Kidney (tissue), 14 donors: Measurements from ENCODE around the gene PLEK2. TPM values are rescaled to one million over a fixed set of nuclear protein-coding genes. Genes with fewer than 3 reads are reported as not detected.

Source experiments
- DNase-seq, 5 donors: peaks; one replicate each; pipeline ENCODE4 v3.0.0-alpha.2; 2013 to 2020
- FAIRE-seq: peaks from 2 replicates; lab custom pipeline; 2012; peaks lifted over from hg19 to GRCh38; lab: Jason Lieb, UNC
- H3K27ac ChIP-seq, 2 donors: one replicate each; pipeline ENCODE4 v1.7.0; 2013; ENCODE audit warnings: low read depth in 2 of 2, low read length in 2 of 2, inconsistent platforms in 1 of 2
- H3K27me3 ChIP-seq: one replicate; pipeline ENCODE4 v1.7.1; 2013; ENCODE audit warnings: low read length, inconsistent platforms; ENCODE audit not compliant: control insufficient read depth, insufficient read depth
- H3K36me3 ChIP-seq, 3 donors: one replicate each; pipeline versions ENCODE4 v1.7.0 to v1.7.1; 2013; ENCODE audit warnings: low read length in 3 of 3, control low read depth in 1 of 3, inconsistent platforms in 1 of 3; ENCODE audit not compliant: insufficient read depth in 3 of 3, control insufficient read depth in 2 of 3
- H3K4me1 ChIP-seq, 3 donors: one replicate each; pipeline versions ENCODE4 v1.7.0 to v1.7.1; 2013; ENCODE audit warnings: low read length in 3 of 3, inconsistent platforms in 1 of 3, low read depth in 1 of 3; ENCODE audit not compliant: control insufficient read depth in 2 of 3, insufficient read depth in 2 of 3
- H3K4me3 ChIP-seq, 3 donors: one replicate each; pipeline versions ENCODE4 v1.7.0 to v1.8.1; 2013; ENCODE audit warnings: low read length in 3 of 3, control low read depth in 1 of 3, inconsistent platforms in 1 of 3
- H3K9ac ChIP-seq, 3 donors: one replicate each; pipeline versions ENCODE4 v1.7.0 to v1.7.1; 2013; ENCODE audit warnings: low read length in 3 of 3, control low read depth in 1 of 3, inconsistent platforms in 1 of 3
- H3K9me3 ChIP-seq, 3 donors: one replicate each; pipeline versions ENCODE4 v1.7.0 to v1.7.1; 2013; ENCODE audit warnings: low read length in 3 of 3, control low read depth in 1 of 3, inconsistent platforms in 1 of 3; ENCODE audit not compliant: control insufficient read depth in 2 of 3, insufficient read depth in 1 of 3
- CTCF ChIP-seq: IDR thresholded peaks from 3 replicates; pipeline ENCODE4 v1.5.1; 2012; ENCODE audit warnings: mild to moderate bottlenecking, moderate library complexity, borderline replicate concordance; ENCODE audit not compliant: insufficient read depth; ENCODE audit errors: extremely low read depth
- intact Hi-C: fragments of 100-400 bp; cut with DNase I; formaldehyde crosslinking; loops from one replicate; pipeline ENCODE4 v1.11.1; 2022
- polyA plus RNA-seq: library from polyadenylated mRNA; stranded (reverse); fragments of 350-450 nt; fragmentation: Illumina TruSeq; extraction: RNeasy Lipid Tissue Mini Kit (QIAGEN cat#74804); gene quantifications from one replicate; pipeline ENCODE4 v1.2.3, GENCODE V29; 2014; ENCODE audit warnings: low read depth, low replicate concordance; ENCODE audit not compliant: insufficient read depth
- total RNA-seq: library from RNA; stranded (reverse); fragmentation: NEBNext Ultra II Directional; extraction: Animal tissue kit (Norgen Biotek cat#: 25700); gene quantifications from one replicate; pipeline ENCODE4 v1.2.1, GENCODE V29; 2021
- donor health status: control.
- donor health status: control.
- donor health status: control.
- donor health status: control.
- donor health status: control.
- donor health status: DM: yes; HTN: yes; CAD: no.
- donor health status: Normal renal cell carcinoma (clear cell type).

PLEK2 gene
- total and polyA plus RNA-seq, 2 donors from 2014 or later, result 10.8 to 11.4 TPM

- DNase-seq (no peak), FAIRE-seq (no peak)
- TF ChIP-seq CTCF, result no peak
- Histone ChIP-seq H3K27ac (no peak overlapping the region), H3K9ac (no peak overlapping the region), H3K27me3 (peaks cover 2% of the 10 kb centered on the region), H3K4me3 (no peak overlapping the region), H3K4me1 (no peaks in the 10 kb centered on the region), H3K36me3 (no peaks in the 10 kb centered on the region), H3K9me3 (no peaks in the 10 kb centered on the region)
- intact Hi-C loops, result no loop called here
These were observed 6.6 kb upstream of the PLEK2 start for GRCh38 chr14:67418401-67419191.

DNA sequence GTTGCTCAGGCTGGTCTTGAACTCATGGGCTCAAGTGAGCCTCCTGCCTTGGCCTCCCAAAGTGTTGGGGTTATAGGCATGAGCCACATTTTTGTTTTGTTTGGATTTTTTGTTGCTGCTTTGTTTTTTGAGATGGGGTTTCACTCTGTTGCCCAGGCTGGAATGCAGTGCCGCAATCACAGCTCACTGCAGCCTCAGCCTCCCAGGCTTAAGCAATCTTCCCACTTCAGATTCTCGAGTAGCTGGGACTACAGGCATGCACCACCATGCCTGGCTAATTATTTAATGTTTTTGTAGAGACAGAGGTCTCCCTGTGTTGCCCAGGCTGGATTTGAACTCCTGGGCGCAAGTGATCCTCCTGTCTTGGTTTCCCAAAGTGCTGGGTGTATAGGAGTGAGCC lies 5.7 kb upstream of the PLEK2 start:
- H3K4me3 ChIP-seq, result no peak overlapping the region
- FAIRE-seq (no peak), DNase-seq (no peak)
- intact Hi-C loops, result no loop called here
- H3K36me3 ChIP-seq, result no peaks in the 10 kb centered on the region
- H3K27me3 ChIP-seq, result peaks cover 2% of the 10 kb centered on the region
- no peak overlapping the region for H3K27ac ChIP-seq
- TF ChIP-seq CTCF, result no peak
- no peak overlapping the region for H3K9ac ChIP-seq
- H3K4me1 ChIP-seq, result no peaks in the 10 kb centered on the region
- H3K9me3 ChIP-seq, result no peaks in the 10 kb centered on the region

GRCh38 chr14:67416810-67417209 lies 4.8 kb upstream of the PLEK2 start:
- Histone ChIP-seq H3K9ac (no peak overlapping the region), H3K4me3 (no peak overlapping the region), H3K4me1 (no peaks in the 10 kb centered on the region), H3K27ac (no peak overlapping the region), H3K27me3 (peaks cover 2% of the 10 kb centered on the region), H3K36me3 (no peaks in the 10 kb centered on the region), H3K9me3 (no peaks in the 10 kb centered on the region)
- TF ChIP-seq CTCF, result no peak
- FAIRE-seq (no peak), DNase-seq (no peak)
- intact Hi-C loops, result no loop called here
